Measurements from ENCODE around the gene OR52E2.
"Not testable (repeated sequence)": the region's sequence is repeated elsewhere in the genome, so short reads cannot be mapped to it uniquely, and the experiment has no call there.

The OR52E2 gene

GRCh38 chr11:5059391-5059790 lies at the start of gene OR52E2:
Gene OR52E2, minus strand, starts transcription at chr11:5059627. Its CDS starts 0 bp downstream, at chr11:5059627.
- no peak for DNase-seq

- DNase-seq = no peak
These were observed 47.9 kb upstream of the OR52E2 start for GRCh38 chr11:5107285-5107684.

GRCh38 chr11:5103066-5103465 lies 43.6 kb upstream of the OR52E2 start:
- DNase-seq = no peak

- DNase-seq = no peak
These were observed 42.8 kb upstream of the OR52E2 start for GRCh38 chr11:5102246-5102645.

- DNase-seq = no peak
These were observed 36.6 kb upstream of the OR52E2 start for GRCh38 chr11:5096011-5096410.

GRCh38 chr11:5092821-5093585 lies 33.6 kb upstream of the OR52E2 start:
- no peak for DNase-seq

- DNase-seq = no peak
These were observed 31.2 kb upstream of the OR52E2 start for GRCh38 chr11:5090668-5091067.

GRCh38 chr11:5088556-5088955 lies 29.1 kb upstream of the OR52E2 start:
- DNase-seq = no peak

GRCh38 chr11:5083602-5084001 lies 24.2 kb upstream of the OR52E2 start:
- no peak for DNase-seq

- DNase-seq = no peak
These were observed 22.0 kb upstream of the OR52E2 start for GRCh38 chr11:5081405-5081804.

GRCh38 chr11:5071799-5072198 lies 12.4 kb upstream of the OR52E2 start:
- DNase-seq = no peak

- no peak for DNase-seq
These were observed 9.8 kb upstream of the OR52E2 start, which contains the start of gene OR52E1 for GRCh38 chr11:5069272-5069671. Gene OR52E1, plus strand, starts transcription at chr11:5069572.

- DNase-seq = no peak
These were observed 5.6 kb upstream of the OR52E2 start for GRCh38 chr11:5065027-5065426.

GRCh38 chr11:5058679-5059078 lies 748 bp downstream of the OR52E2 start:
- not testable (repeated sequence) for DNase-seq

- no peak for DNase-seq
These were observed 12.6 kb downstream of the OR52E2 start for GRCh38 chr11:5046754-5047330.

- no peak for DNase-seq
These were observed 13.2 kb downstream of the OR52E2 start, which contains the start of gene OR52J3 for GRCh38 chr11:5046226-5046625. Gene OR52J3, plus strand, starts transcription at chr11:5046526. Its CDS starts 0 bp downstream, at chr11:5046526.

GRCh38 chr11:5043380-5043779 lies 16.0 kb downstream of the OR52E2 start:
- no peak for DNase-seq

GRCh38 chr11:5042091-5042490 lies 17.3 kb downstream of the OR52E2 start:
- DNase-seq = no peak

GRCh38 chr11:5040876-5041275 lies 18.6 kb downstream of the OR52E2 start:
- DNase-seq = no peak

- DNase-seq = no peak
These were observed 21.1 kb downstream of the OR52E2 start for GRCh38 chr11:5038341-5038740.

- DNase-seq = no peak
These were observed 21.5 kb downstream of the OR52E2 start for GRCh38 chr11:5037926-5038325.

- DNase-seq = no peak
These were observed 22.8 kb downstream of the OR52E2 start for GRCh38 chr11:5036669-5037068.

GRCh38 chr11:5021996-5022395 lies 37.4 kb downstream of the OR52E2 start:
- no peak for DNase-seq

GRCh38 chr11:5013012-5013411 lies 46.4 kb downstream of the OR52E2 start:
- no peak for DNase-seq

GRCh38 chr11:5011254-5011653 lies 48.2 kb downstream of the OR52E2 start:
- no peak for DNase-seq

All from NCI-H226 (cell line).